Tibial nerve (tissue), 3 donors: ENCODE measurements around the gene ARHGAP15.

Experiments used
- POLR2A ChIP-seq, 2 donors: fragments of 450-650 bp; IDR thresholded peaks; one replicate each; pipeline ENCODE4 v1.6.1; 2017; ENCODE audit warnings: antibody characterized with exemption in 2 of 2, mild to moderate bottlenecking in 2 of 2, moderate library complexity in 2 of 2
- TF ChIP-seq, protein P1 (sequence below), 5 experiments: fragments of 200-600 bp in 3 of 5; fragments of 450-650 bp in 2 of 5; sonication (generic) in 3 of 5; IDR thresholded peaks; one replicate each; pipeline ENCODE4 v1.5.1; 2016 to 2019; ENCODE audit warnings: antibody characterized with exemption in 5 of 5, mild to moderate bottlenecking in 3 of 5, moderate library complexity in 2 of 5

DNA sequence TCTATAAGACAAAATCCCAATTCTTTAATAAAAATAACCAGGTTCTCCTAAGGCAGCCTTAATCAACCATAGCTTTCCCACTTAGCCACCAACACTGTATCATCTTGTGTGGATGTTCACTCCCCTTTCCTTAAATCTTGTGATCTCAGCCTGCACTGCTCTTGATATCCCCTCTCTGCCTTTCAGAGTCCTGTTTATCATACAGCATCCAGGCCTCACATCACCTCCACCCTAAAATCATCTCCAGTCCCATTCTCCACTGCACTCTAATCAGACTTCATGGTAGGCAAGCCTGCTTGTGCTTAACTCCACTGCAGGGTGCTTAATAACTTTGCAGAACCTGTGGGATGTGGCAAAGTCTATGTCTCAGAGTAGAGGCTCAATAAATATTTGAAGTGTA is 18.8 kb downstream of the ARHGAP15 start:
- TF ChIP-seq, protein P1, sequence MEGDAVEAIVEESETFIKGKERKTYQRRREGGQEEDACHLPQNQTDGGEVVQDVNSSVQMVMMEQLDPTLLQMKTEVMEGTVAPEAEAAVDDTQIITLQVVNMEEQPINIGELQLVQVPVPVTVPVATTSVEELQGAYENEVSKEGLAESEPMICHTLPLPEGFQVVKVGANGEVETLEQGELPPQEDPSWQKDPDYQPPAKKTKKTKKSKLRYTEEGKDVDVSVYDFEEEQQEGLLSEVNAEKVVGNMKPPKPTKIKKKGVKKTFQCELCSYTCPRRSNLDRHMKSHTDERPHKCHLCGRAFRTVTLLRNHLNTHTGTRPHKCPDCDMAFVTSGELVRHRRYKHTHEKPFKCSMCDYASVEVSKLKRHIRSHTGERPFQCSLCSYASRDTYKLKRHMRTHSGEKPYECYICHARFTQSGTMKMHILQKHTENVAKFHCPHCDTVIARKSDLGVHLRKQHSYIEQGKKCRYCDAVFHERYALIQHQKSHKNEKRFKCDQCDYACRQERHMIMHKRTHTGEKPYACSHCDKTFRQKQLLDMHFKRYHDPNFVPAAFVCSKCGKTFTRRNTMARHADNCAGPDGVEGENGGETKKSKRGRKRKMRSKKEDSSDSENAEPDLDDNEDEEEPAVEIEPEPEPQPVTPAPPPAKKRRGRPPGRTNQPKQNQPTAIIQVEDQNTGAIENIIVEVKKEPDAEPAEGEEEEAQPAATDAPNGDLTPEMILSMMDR (IDR thresholded peaks at IDR 0.05): no peak
- no peak for TF ChIP-seq POLR2A (IDR thresholded peaks at IDR 0.05)
